SU-DHL-6 (cell line): ENCODE measurements around the gene VIPR2.

ENCODE experiments used
- H2AFZ ChIP-seq: fragments of 200-600 bp; sonication (generic); 2 replicates; pipeline ENCODE4 v1.6.1; 2014; ENCODE audit warnings: low read depth, mild to moderate bottlenecking, moderate library complexity, mixed read lengths, antibody characterized with exemption, low read length; ENCODE audit not compliant: severe bottlenecking
- H3F3A ChIP-seq: fragments of 200-600 bp; shearing (Covaris generic); 2 replicates; pipeline ENCODE4 v1.6.0; 2016; ENCODE audit warnings: antibody characterized with exemption, mild to moderate bottlenecking; ENCODE audit not compliant: insufficient read depth
- H3K27ac ChIP-seq: fragments of 200-600 bp; sonication (generic); 2 replicates; pipeline ENCODE4 v1.5.1; 2016; ENCODE audit warnings: low read depth, mild to moderate bottlenecking, low read length, moderate library complexity, mixed read lengths
- H3K27me3 ChIP-seq: fragments of 200-600 bp; sonication (generic), shearing (Covaris generic); 2 replicates; pipeline ENCODE4 v1.6.0; 2014; ENCODE audit warnings: mild to moderate bottlenecking, low read length
- H3K36me3 ChIP-seq: fragments of 200-600 bp; sonication (generic); 2 replicates; pipeline ENCODE4 v1.6.1; 2014; ENCODE audit warnings: mild to moderate bottlenecking, low read length, mixed read lengths
- H3K4me2 ChIP-seq: fragments of 300-600, 200-600 bp; shearing (Covaris generic), sonication (generic); 2 replicates; pipeline ENCODE4 v1.6.0; 2014; ENCODE audit warnings: low read length, low read depth, mild to moderate bottlenecking; ENCODE audit not compliant: poor library complexity, severe bottlenecking
- H3K4me3 ChIP-seq: fragments of 200-600 bp; sonication (generic); 2 replicates; pipeline ENCODE4 v1.5.1; 2014; ENCODE audit warnings: antibody characterized with exemption, low read length, mild to moderate bottlenecking, mixed read lengths; ENCODE audit not compliant: insufficient read depth, poor library complexity, severe bottlenecking
- H3K79me2 ChIP-seq: fragments of 200-600 bp; sonication (generic); 2 replicates; pipeline ENCODE4 v1.6.1; 2014; ENCODE audit warnings: mild to moderate bottlenecking, low read length, moderate library complexity; ENCODE audit not compliant: insufficient read depth
- H3K9ac ChIP-seq: fragments of 200-600 bp; sonication (generic); 2 replicates; pipeline ENCODE4 v1.7.0; 2014; ENCODE audit warnings: mild to moderate bottlenecking, low read length
- H3K9me2 ChIP-seq: fragments of 200-600 bp; sonication (generic); replicated peaks from 2 replicates; pipeline ENCODE4 v1.6.1; 2014; ENCODE audit warnings: low read length; ENCODE audit not compliant: insufficient read depth
- H3K9me3 ChIP-seq: fragments of 200-600 bp; sonication (generic); 2 replicates; pipeline ENCODE4 v1.6.1; 2014; ENCODE audit warnings: low read length, mixed read lengths; ENCODE audit not compliant: insufficient read depth
- H4K20me1 ChIP-seq: fragments of 200-600 bp; sonication (generic); 2 replicates; pipeline ENCODE4 v1.6.1; 2014; ENCODE audit warnings: low read depth, mild to moderate bottlenecking, antibody characterized with exemption, low read length, moderate library complexity, mixed read lengths
- EZH2phosphoT487 ChIP-seq: fragments of 200-600 bp; sonication (generic), shearing (Covaris generic); conservative IDR thresholded peaks from 2 replicates; pipeline ENCODE4 v1.6.1; 2018; ENCODE audit warnings: mild to moderate bottlenecking, antibody characterized with exemption, low read length, moderate library complexity, mixed read lengths
- TF ChIP-seq, protein P1 (sequence below): fragments of 200-600 bp; sonication (generic); IDR thresholded peaks from one replicate; pipeline ENCODE4 v1.5.1; 2017; ENCODE audit warnings: antibody characterized with exemption, mild to moderate bottlenecking, low read length, moderate library complexity; ENCODE audit not compliant: insufficient read depth, poor library complexity, severe bottlenecking

The VIPR2 gene

DNA sequence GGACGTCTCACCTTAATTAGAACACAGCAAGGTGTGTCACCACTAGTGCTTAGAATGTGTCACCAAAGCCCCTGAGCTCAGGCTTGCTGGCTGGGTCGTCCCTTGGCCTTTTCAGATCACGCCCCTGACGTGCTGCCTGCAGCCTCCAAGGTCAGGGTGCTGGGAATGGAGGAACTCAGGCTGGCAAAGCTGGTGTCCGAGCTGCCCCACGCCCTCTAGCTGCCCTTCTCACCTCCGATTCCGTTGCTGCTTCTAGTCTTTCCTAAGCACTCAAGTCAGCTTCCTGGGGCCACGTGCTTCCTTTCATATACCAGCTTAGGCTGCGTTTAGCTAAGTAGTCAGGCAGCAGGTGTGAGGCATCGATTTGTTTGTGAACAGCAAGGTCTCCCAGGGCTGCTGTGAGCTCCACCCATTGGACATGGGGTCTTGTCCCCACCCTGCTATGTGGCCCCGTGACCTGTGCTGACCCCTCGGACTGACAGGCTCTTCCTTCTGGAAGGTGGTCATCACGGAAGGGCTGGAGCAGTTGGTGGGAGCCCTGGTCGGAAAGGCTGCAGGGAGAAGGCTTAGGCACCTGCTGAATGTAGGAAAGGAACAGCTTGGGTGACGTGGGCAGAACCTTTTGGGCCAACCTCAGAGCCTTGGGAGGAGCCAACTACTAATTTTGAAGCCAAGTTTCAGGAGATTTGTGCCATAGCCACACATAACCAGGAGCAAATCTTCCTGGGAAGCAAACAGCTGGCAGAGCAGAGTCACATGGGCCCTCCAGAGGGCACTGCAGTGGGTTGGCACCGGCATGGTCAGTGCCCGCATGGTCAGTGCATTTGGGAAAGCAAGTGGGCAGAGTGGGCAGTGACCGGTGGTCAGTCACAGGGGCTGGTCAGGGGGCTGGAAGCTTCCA lies 28.8 kb downstream of the VIPR2 start:
- Histone ChIP-seq H3F3A (no peaks in the 10 kb centered on the region), H3K36me3 (no peaks in the 10 kb centered on the region), H3K9me3 (no peaks in the 10 kb centered on the region), H3K4me3 (no peak overlapping the region), H4K20me1 (no peaks in the 10 kb centered on the region), H3K27ac (no peak overlapping the region), H3K4me2 (no peak overlapping the region), H3K9me2 (no peaks in the 10 kb centered on the region), H3K27me3 (no peaks in the 10 kb centered on the region), H3K9ac (no peak overlapping the region), H3K79me2 (no peaks in the 10 kb centered on the region), H2AFZ (no peak overlapping the region)
- TF ChIP-seq EZH2phosphoT487: no peak
- TF ChIP-seq, protein P1, sequence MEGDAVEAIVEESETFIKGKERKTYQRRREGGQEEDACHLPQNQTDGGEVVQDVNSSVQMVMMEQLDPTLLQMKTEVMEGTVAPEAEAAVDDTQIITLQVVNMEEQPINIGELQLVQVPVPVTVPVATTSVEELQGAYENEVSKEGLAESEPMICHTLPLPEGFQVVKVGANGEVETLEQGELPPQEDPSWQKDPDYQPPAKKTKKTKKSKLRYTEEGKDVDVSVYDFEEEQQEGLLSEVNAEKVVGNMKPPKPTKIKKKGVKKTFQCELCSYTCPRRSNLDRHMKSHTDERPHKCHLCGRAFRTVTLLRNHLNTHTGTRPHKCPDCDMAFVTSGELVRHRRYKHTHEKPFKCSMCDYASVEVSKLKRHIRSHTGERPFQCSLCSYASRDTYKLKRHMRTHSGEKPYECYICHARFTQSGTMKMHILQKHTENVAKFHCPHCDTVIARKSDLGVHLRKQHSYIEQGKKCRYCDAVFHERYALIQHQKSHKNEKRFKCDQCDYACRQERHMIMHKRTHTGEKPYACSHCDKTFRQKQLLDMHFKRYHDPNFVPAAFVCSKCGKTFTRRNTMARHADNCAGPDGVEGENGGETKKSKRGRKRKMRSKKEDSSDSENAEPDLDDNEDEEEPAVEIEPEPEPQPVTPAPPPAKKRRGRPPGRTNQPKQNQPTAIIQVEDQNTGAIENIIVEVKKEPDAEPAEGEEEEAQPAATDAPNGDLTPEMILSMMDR: no peak

DNA sequence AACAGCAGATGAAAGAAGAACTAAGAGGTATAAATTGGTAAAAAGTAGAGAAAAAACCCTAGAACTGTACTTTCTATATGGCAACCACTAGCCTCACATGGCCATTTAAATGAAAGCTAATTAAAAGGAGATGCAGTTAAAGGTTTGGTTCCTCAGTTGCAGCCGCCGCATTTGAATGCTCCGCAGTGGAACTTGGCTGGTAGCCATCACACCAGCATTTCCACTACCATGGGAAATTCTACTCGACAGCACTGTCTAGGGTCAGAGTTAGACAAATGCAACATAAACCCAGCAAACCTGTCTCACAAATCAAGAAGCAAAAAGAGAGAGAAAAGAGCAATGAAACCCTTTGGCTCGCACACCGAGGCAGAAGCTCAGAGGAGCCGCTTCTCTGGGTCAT lies 29.7 kb downstream of the VIPR2 start:
- Histone ChIP-seq H3K27me3 (no peaks in the 10 kb centered on the region), H3K36me3 (no peaks in the 10 kb centered on the region), H3K9ac (no peak overlapping the region), H3K27ac (no peak overlapping the region), H3K4me2 (no peak overlapping the region), H3K79me2 (no peaks in the 10 kb centered on the region), H2AFZ (no peak overlapping the region), H4K20me1 (no peaks in the 10 kb centered on the region), H3K9me3 (no peaks in the 10 kb centered on the region), H3K4me3 (no peak overlapping the region), H3K9me2 (no peaks in the 10 kb centered on the region), H3F3A (no peaks in the 10 kb centered on the region)
- TF ChIP-seq, protein P1: no peak
- no peak for TF ChIP-seq EZH2phosphoT487

- no peak for TF ChIP-seq EZH2phosphoT487
- TF ChIP-seq, protein P1: no peak
- Histone ChIP-seq H3K9me3 (no peaks in the 10 kb centered on the region), H2AFZ (no peak overlapping the region), H3K36me3 (no peaks in the 10 kb centered on the region), H3K27ac (no peak overlapping the region), H3K4me2 (no peak overlapping the region), H3K79me2 (no peaks in the 10 kb centered on the region), H3K27me3 (no peaks in the 10 kb centered on the region), H3K9ac (no peak overlapping the region), H3K9me2 (no peaks in the 10 kb centered on the region), H4K20me1 (no peaks in the 10 kb centered on the region), H3K4me3 (no peak overlapping the region), H3F3A (no peaks in the 10 kb centered on the region)
Observed at GRCh38 chr7:159114096-159114495, 30.6 kb downstream of the VIPR2 start.
